Stimulated activated CD8-positive, alpha-beta memory T cell treated with anti-CD3 and anti-CD28 coated beads, Interleukin-2, amount 100 ng/mL, for 1 hour (primary cell): ENCODE measurements around the gene HMGCS2.

Source experiments
- DNase-seq, 2 donors: peaks; one replicate each; pipeline ENCODE4 v3.0.0-alpha.2; 2020; ENCODE audit warnings: low read depth in 2 of 2

Gene HMGCS2

GRCh38 chr1:119701659-119702058 lies 67.0 kb downstream of the HMGCS2 start:
- DNase-seq = no peak

GRCh38 chr1:119700326-119700725 lies 68.4 kb downstream of the HMGCS2 start:
- DNase-seq = no peak
